Measurements from ENCODE around the gene VAV2. TPM values are rescaled to one million over a fixed set of nuclear protein-coding genes. Genes with fewer than 3 reads are reported as not detected.

The VAV2 gene
- total RNA-seq, 1 donor from 2014 or later, result 4.9 TPM

- DNase-seq (no peak), ATAC-seq (ENCODE audit: poor library complexity) (no peak)
- intact Hi-C loops (cut with DNase I), result no loop called here
Measured at GRCh38 chr9:133975511-133975910, 16.6 kb downstream of the VAV2 start.

GRCh38 chr9:133974631-133975341 lies 17.3 kb downstream of the VAV2 start:
- ATAC-seq (ENCODE audit: poor library complexity) (no peak), DNase-seq (no peak)
- intact Hi-C loops (cut with DNase I), result no loop called here

GRCh38 chr9:133973791-133974630 lies 18.1 kb downstream of the VAV2 start:
- ATAC-seq (ENCODE audit: poor library complexity) (no peak), DNase-seq (no peak)
- intact Hi-C loops (cut with DNase I), result no loop called here

- intact Hi-C loops (cut with DNase I), result no loop called here
- DNase-seq, result no peak
- ATAC-seq (ENCODE audit: poor library complexity), result no peak
Measured at GRCh38 chr9:133973111-133973790, 18.9 kb downstream of the VAV2 start.

GRCh38 chr9:133971981-133972941 lies 19.9 kb downstream of the VAV2 start:
- peak; percentile 30 for DNase-seq
- intact Hi-C loops (cut with DNase I), result no loop called here
- ATAC-seq (ENCODE audit: poor library complexity), result no peak

GRCh38 chr9:133971121-133971951 lies 20.8 kb downstream of the VAV2 start:
- intact Hi-C loops (cut with DNase I), result no loop called here
- DNase-seq, result peak; percentile 42
- no peak for ATAC-seq (ENCODE audit: poor library complexity)

GRCh38 chr9:133970581-133971058 lies 21.5 kb downstream of the VAV2 start:
- intact Hi-C loops (cut with DNase I), result no loop called here
- ATAC-seq (ENCODE audit: poor library complexity), result no peak
- DNase-seq, result peak; percentile 30

GRCh38 chr9:133969681-133970580 lies 22.2 kb downstream of the VAV2 start:
- peak; percentile 27 for DNase-seq
- intact Hi-C loops (cut with DNase I), result no loop called here
- ATAC-seq (ENCODE audit: poor library complexity), result no peak

GRCh38 chr9:133968966-133969617 lies 23.0 kb downstream of the VAV2 start:
- intact Hi-C loops (cut with DNase I), result no loop called here
- peak; percentile 32 for DNase-seq

GRCh38 chr9:133968428-133968827 lies 23.7 kb downstream of the VAV2 start:
- peak; percentile 30 for DNase-seq
- intact Hi-C loops (cut with DNase I), result no loop called here

More at GRCh38 chr9:133968966-133969617, 23.0 kb downstream of the VAV2 start:
- ATAC-seq (ENCODE audit: poor library complexity), result no peak

GRCh38 chr9:133967024-133967741 lies 24.9 kb downstream of the VAV2 start:
- no peak for ATAC-seq (ENCODE audit: poor library complexity)
- intact Hi-C loops (cut with DNase I), result no loop called here
- no peak for DNase-seq

More at GRCh38 chr9:133968428-133968827, 23.7 kb downstream of the VAV2 start:
- ATAC-seq (ENCODE audit: poor library complexity), result no peak

- DNase-seq, result no peak
- intact Hi-C loops (cut with DNase I), result no loop called here
- ATAC-seq (ENCODE audit: poor library complexity), result no peak
Measured at GRCh38 chr9:133964463-133964862, 27.7 kb downstream of the VAV2 start.

GRCh38 chr9:133963166-133963565 lies 29.0 kb downstream of the VAV2 start:
- ATAC-seq (ENCODE audit: poor library complexity) (no peak), DNase-seq (peak; percentile 25)
- intact Hi-C loops (cut with DNase I), result no loop called here

- intact Hi-C loops (cut with DNase I), result no loop called here
- no peak for ATAC-seq (ENCODE audit: poor library complexity)
- DNase-seq, result peak; percentile 19
Measured at GRCh38 chr9:133962341-133962740, 29.8 kb downstream of the VAV2 start.

Data from Right ventricle myocardium superior (tissue), 1 donor.